ENCODE results near the gene OTP. TPM values are rescaled to one million over a fixed set of nuclear protein-coding genes. Genes with fewer than 3 reads are reported as not detected.

The OTP gene
- total RNA-seq, 2 experiments from 2014 or later, result not detected

DNA sequence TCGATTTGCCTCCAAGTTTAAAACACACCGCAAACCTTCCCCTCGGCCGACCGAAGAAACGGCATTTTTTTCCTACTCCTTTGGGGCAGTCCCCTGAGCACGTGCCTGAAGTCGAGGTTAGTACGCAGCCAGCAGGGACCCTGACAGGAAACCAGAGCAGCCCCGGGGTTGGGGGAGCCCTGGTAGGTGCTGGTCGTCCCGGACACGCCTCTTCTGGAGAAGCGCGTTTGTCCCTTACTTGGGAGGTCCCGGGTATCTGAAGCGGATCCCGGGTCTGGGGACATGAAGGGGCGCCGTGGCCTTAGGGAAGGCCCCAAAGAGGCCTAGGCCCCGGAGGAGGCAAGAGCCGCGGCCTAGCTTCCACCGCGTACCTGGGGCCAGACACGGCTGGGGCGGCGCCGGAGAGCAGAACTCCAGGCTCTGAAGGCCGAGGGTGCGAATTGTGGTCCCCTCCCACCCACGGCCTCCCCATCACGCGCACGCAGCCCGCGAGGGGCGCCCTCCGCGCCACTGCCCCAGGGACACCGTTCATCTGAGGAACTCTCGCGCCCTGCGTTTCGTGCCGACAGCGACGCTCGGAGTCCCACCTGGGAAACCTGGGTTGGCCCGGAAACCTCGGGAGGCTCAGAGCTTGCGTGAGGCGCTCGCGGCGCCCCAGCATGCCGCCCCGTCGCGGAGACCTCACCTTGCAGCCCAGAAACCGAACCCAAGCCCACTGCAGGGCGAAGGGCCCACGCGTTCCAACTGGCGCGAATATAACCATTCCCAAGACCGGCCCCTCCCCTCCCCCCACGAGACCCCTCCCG lies 10.4 kb downstream of the OTP start:
- intact Hi-C loops (cut with DNase I, micrococcal nuclease), result loop anchor here in 1 of 2 experiments (2.0 kb wide), 1 partner anchor 15 kb away; no protein-coding TSS in a partner anchor
- peaks cover 9% of the 10 kb centered on the region for H3K9me3 Mint-ChIP-seq

DNA sequence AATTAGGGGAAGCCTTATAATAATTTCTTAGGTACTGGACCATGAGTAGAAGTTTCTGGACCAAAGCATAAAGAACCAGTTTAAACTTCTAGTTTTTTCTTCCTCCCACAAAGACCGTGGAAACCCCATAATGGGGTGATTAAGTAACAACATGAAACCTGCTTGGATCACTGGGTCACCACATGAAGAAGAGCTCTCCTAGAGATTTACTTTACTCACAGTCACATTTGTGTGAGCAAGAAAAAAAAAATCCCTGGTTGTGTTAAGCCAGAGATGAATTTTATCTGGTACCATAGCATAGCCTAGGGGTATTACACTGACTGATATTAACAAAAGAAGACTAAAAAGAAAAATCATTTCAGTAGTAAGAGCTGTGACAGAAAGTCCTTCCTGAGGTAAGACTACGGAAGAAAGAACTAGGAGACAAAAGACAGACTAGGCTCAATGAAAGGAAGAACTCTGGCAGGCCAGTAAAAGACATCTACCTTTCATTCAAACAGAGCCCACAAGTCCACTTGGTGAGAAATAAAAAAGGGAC lies 15.2 kb downstream of the OTP start:
- Mint-ChIP-seq H3K9me3 (peaks cover 2% of the 10 kb centered on the region), H3K27me3 (peaks cover 85% of the 10 kb centered on the region), H3K27ac (no peak overlapping the region), H3K36me3 (ENCODE audit: low read depth) (no peaks in the 10 kb centered on the region), H3K4me1 (ENCODE audit: low read depth) (no peaks in the 10 kb centered on the region), H3K4me3 (no peak overlapping the region)
- Histone ChIP-seq H3K9me3 (ENCODE audit: control insufficient read depth in 1 of 2, insufficient read depth in 1 of 2, low read length in 2 of 2) (peaks cover 0 to 7% of the 10 kb centered on the region in 2 experiments), H3K36me3 (ENCODE audit: insufficient read depth, low read length) (no peaks in the 10 kb centered on the region), H3K27ac (ENCODE audit: low read depth in 1 of 2, low read length in 2 of 2) (no peak overlapping the region), H3K4me3 (ENCODE audit: low read length) (no peak overlapping the region), H3K27me3 (ENCODE audit: control insufficient read depth in 1 of 2, insufficient read depth in 2 of 2, low read length in 2 of 2) (peaks cover 36 to 54% of the 10 kb centered on the region in 2 experiments), H3K4me1 (ENCODE audit: insufficient read depth, low read length) (peaks cover 6% of the 10 kb centered on the region)
- TF ChIP-seq, protein P1, sequence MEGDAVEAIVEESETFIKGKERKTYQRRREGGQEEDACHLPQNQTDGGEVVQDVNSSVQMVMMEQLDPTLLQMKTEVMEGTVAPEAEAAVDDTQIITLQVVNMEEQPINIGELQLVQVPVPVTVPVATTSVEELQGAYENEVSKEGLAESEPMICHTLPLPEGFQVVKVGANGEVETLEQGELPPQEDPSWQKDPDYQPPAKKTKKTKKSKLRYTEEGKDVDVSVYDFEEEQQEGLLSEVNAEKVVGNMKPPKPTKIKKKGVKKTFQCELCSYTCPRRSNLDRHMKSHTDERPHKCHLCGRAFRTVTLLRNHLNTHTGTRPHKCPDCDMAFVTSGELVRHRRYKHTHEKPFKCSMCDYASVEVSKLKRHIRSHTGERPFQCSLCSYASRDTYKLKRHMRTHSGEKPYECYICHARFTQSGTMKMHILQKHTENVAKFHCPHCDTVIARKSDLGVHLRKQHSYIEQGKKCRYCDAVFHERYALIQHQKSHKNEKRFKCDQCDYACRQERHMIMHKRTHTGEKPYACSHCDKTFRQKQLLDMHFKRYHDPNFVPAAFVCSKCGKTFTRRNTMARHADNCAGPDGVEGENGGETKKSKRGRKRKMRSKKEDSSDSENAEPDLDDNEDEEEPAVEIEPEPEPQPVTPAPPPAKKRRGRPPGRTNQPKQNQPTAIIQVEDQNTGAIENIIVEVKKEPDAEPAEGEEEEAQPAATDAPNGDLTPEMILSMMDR (IDR thresholded peaks at IDR 0.05), result no peak
- DNase-seq (no peak), ATAC-seq (ENCODE audit: poor library complexity) (no peak)
- CTCF ChIA-PET, result no interaction called here
- POLR2A ChIA-PET, result no interaction called here
- intact Hi-C loops (cut with DNase I, micrococcal nuclease), result no loop called here

More for the DNA sequence above, 10.4 kb downstream of the OTP start:
- no peak overlapping the region for H3K27ac Mint-ChIP-seq
- no peak overlapping the region for H3K4me3 ChIP-seq (ENCODE audit: low read length)
- peaks cover 0 to 44% of the 10 kb centered on the region in 2 experiments for H3K9me3 ChIP-seq (ENCODE audit: control insufficient read depth in 1 of 2, insufficient read depth in 1 of 2, low read length in 2 of 2)
- DNase-seq (no peak), ATAC-seq (ENCODE audit: poor library complexity) (no peak)
- peaks cover 7% of the 10 kb centered on the region for H3K36me3 Mint-ChIP-seq (ENCODE audit: low read depth)
- H3K36me3 ChIP-seq (ENCODE audit: insufficient read depth, low read length), result no peaks in the 10 kb centered on the region
- ChIA-PET CTCF (no interaction called here), POLR2A (no interaction called here)
- peaks cover 38% of the 10 kb centered on the region for H3K4me1 ChIP-seq (ENCODE audit: insufficient read depth, low read length)
- H3K27ac ChIP-seq (ENCODE audit: low read depth in 1 of 2, low read length in 2 of 2), result no peak overlapping the region
- peaks cover 94% of the 10 kb centered on the region for H3K27me3 Mint-ChIP-seq
- no peak overlapping the region for H3K4me3 Mint-ChIP-seq
- TF ChIP-seq, protein P1 (IDR thresholded peaks at IDR 0.05), result no peak
- peaks cover 56 to 75% of the 10 kb centered on the region in 2 experiments for H3K27me3 ChIP-seq (ENCODE audit: control insufficient read depth in 1 of 2, insufficient read depth in 2 of 2, low read length in 2 of 2)
- peaks cover 25% of the 10 kb centered on the region for H3K4me1 Mint-ChIP-seq (ENCODE audit: low read depth)

DNA sequence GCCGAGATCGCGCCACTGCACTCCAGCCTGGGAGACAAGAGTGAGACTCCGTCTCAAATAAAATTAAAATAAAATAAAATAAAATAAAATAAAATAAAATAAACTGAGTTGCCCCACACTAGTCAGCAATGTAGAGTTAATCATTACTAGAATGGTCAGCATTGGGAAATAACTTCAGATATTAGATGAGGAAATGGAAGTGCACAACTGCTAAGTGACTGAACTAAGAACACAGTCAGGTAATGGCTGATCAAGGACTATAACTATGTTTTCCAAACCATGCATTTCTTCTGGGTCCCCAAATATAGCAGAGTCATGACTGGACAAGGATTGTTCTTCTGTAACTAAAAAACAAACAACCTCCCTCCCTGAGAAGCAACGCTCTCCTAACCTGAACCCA lies 17.1 kb downstream of the OTP start:
- H3K9me3 Mint-ChIP-seq, result peaks cover 2% of the 10 kb centered on the region
- H3K27me3 Mint-ChIP-seq, result peaks cover 85% of the 10 kb centered on the region
- no peak overlapping the region for H3K4me3 Mint-ChIP-seq
- no peaks in the 10 kb centered on the region for H3K36me3 ChIP-seq (ENCODE audit: insufficient read depth, low read length)
- no peaks in the 10 kb centered on the region for H3K4me1 ChIP-seq (ENCODE audit: insufficient read depth, low read length)
- DNase-seq, result no peak
- H3K36me3 Mint-ChIP-seq (ENCODE audit: low read depth), result no peaks in the 10 kb centered on the region
- H3K4me1 Mint-ChIP-seq (ENCODE audit: low read depth), result no peaks in the 10 kb centered on the region
- CTCF ChIA-PET, result no interaction called here
- POLR2A ChIA-PET, result no interaction called here
- peaks cover 28 to 38% of the 10 kb centered on the region in 2 experiments for H3K27me3 ChIP-seq (ENCODE audit: control insufficient read depth in 1 of 2, insufficient read depth in 2 of 2, low read length in 2 of 2)
- no peak overlapping the region for H3K27ac Mint-ChIP-seq
- intact Hi-C loops (cut with DNase I, micrococcal nuclease), result no loop called here
- H3K9me3 ChIP-seq (ENCODE audit: control insufficient read depth in 1 of 2, insufficient read depth in 1 of 2, low read length in 2 of 2), result no peaks in the 10 kb centered on the region
- ATAC-seq (ENCODE audit: poor library complexity), result no peak
- TF ChIP-seq, protein P1 (IDR thresholded peaks at IDR 0.05), result no peak
- H3K27ac ChIP-seq (ENCODE audit: low read depth in 1 of 2, low read length in 2 of 2), result no peak overlapping the region
- H3K4me3 ChIP-seq (ENCODE audit: low read length), result no peak overlapping the region

Data from CD4-positive, alpha-beta T cell (primary cell).